Stimulated activated CD4-positive, alpha-beta T cell treated with anti-CD3 and anti-CD28 coated beads, Interleukin-15, amount 100 ng/mL, for 48 hours (primary cell): ENCODE data around the gene MLLT3.
A peak's percentile ranks its signal among the peaks of the same experiment; 100 is the strongest.
"Not testable (repeated sequence)": the region's sequence is repeated elsewhere in the genome, so short reads cannot be mapped to it uniquely, and the experiment has no call there.

Experiments used
- DNase-seq, 2 donors: peaks; one replicate each; pipeline ENCODE4 v3.0.0-alpha.2; 2020; ENCODE audit warnings: low read depth in 2 of 2

Gene MLLT3

DNA sequence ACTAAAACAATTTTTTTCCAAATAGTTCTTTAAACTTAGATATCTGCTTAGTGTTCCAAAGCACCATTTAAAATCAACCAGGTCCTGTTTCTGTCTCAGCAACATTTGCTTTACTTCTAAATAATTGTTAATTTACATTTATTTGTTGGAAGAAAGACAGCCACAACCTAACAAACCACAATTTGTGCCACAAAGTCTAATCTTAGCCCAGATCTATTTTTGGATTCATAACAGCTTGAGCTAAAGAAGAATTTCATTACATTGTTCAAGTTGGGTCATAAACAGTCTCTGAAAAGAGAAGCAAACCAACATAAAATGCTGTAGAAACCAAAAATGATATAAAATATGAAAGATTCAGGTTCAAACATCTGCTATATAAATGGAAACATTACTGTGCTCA, 24.4 kb downstream of the MLLT3 start:
- DNase-seq = no peak

DNA sequence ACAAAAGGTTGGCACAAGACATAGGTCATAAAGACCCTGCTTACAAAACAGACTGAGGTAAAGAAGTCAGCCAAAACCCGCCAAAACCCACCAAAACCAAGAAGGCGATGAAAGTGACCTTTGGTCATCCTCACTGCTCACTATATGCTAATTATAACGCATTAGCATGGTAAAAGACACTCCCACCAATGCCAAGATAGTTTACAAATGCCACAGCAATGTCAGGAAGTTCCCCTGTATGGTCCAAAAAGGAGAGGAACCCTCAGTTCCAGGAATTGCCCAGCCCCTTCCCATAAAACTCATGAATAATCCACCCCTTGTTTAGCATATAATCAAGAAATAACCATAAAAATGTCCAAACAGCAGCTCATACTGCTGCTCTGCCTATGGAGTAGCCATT, 27.7 kb downstream of the MLLT3 start:
- DNase-seq = no peak

DNA sequence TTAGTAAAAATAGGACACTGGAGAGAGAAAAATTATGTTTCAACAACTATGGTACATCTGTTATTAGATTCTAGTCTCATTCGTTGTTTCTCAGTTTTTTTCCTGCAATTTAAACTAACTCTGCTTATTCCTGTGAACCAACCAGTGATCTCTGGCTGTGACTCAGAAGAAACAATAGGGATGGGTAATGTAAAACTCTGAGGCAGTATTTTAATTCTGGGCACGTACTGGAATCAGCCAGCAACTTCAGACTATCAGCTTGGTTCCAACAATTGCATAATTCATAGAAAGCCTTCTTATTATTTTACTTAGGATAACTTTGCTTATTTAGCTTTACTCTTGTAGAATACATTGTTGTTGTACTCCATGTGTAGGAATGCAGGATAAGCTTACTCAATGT, 28.8 kb downstream of the MLLT3 start:
- DNase-seq = no peak

DNA sequence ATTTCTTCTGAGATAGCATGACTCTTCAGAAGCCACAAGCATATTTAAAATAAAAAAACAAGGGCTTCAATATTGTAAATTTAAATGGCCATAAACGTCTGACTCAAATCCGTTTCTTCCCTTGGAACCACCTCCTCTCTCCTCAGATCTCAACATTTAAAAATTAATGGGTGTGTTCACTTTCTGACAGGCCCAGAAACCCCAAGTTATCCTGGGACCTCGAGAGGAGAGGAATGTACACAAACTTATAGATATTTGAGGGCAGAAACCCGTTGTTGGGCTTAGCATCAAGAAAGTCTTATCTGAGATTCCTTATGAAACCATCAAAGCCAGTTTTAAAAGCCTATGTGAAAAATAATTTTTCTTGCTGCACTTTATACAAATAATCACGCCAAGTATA, 29.2 kb downstream of the MLLT3 start:
- DNase-seq = no peak

DNA sequence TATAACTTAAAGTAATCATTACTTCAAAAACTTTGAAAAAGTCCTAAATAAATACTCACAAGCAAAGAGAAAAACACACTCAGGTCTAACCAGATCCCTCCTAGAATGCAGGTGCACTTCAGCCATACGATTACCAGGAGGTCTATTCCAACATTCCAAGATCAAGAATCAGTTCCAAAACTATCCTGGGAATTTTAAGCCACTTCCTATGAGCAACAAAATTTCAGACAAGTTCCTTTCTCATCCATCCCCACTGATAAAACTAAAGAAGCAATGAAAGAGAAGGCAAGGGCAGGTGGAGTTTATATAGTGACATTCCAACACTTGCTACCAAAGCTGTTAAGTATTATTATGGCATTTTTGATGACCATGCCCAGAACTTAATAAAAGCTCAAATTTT, 29.6 kb downstream of the MLLT3 start:
- DNase-seq = no peak

DNA sequence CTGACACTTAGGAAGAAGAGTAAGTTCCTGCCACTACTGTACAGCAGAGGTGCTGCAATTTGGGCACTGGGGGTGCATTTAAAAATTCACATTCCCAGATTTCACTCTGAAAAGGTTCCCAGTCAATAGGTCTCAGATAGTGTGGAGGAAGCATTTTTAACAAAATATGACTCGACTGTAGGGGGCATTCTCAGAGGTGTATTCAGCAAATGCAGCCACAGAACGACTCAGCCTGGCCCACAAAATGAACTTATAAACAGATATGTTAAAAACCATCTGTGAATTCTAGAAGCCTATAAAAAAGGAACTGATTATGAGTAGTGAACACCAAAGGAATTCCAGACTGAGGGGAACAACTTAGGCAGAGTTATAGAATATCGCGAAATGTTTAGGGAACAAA, 31.1 kb downstream of the MLLT3 start:
- no peak for DNase-seq

DNA sequence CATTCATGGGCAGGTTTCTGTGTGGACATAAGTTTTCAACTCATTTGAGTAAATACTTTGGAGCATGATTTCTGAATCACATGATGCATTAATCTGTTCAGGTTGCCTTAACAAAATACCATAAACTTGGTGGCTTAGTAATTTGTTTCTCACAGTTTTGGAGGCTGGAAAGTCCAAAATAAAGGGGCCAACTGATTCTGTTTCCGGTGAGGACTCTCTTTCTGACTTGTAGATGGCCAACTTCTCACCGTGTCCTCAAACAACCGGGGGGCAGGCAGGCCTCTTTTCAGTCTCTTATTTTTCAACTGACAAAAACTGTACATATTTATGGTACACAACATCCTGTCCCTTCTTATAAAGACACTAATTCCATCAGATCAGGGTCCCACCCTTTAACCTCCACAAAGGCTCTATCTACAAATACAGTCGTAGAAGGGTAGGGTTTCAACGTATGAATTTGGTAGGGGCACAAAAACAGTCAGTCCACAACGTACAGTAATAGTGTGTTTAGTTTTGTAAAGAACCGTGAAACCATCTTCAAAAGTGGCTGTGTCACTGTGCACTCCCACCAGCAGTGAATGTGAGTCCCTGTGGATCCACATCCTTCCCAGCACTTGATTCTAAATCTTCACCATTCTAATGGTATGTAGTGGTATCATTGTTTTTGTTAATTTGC, 37.2 kb downstream of the MLLT3 start:
- no peak for DNase-seq

DNA sequence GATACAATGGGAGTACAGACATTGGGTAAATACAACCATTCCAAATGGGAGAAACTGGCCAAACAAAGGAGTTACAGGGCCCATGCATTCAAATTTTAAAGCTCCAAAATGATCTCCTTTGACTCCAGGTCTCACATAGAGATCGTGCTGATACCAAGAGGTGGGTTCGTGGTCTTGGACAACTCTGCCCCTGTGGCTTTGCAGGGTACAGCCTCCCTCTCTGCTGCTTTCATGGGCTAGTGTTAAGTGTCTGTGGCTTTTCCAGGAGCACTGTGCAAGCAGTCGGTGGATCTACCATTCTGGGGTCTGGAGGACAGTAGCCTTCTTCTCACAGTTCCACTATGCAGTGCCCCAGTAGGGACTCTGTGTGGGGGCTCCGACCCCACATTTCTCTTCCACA, 39.2 kb downstream of the MLLT3 start:
- DNase-seq = not testable (repeated sequence)

DNA sequence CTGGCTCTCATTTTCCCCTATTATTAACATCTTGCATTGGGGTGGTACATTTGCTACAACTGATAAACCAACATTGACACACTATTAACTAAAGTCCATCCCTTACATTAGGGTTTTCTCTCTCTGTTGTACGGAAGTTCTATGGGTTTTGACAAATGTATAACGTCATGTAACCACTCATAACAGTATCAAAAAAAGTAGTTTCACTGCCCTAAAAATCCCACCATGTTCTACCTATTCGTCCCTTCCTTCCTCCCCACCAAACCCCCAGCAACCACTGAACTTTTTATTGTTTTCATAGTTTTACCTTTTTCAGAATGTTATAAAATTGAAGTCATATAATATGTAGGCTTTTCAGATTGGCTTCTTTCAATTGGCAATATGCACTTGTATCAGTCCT, 40.1 kb downstream of the MLLT3 start:
- no peak for DNase-seq

DNA sequence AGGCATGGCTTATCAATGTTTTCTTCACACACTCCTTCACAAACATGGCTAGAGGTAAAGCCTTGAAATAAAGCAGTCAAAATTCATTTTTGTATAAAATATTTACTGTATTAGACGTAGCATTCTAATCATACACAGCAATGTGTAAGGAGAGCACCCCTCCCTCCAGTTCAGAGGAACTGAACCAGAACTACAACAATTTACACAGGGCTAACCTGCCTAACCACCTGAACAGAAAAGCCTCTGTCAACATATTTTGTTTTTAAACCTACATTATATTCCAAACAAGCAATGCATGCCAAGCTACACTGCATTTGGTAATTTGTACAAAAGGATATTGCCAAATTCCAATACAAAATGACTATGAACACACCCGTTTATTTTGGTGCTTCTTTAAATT, 41.6 kb downstream of the MLLT3 start:
- DNase-seq = no peak

DNA sequence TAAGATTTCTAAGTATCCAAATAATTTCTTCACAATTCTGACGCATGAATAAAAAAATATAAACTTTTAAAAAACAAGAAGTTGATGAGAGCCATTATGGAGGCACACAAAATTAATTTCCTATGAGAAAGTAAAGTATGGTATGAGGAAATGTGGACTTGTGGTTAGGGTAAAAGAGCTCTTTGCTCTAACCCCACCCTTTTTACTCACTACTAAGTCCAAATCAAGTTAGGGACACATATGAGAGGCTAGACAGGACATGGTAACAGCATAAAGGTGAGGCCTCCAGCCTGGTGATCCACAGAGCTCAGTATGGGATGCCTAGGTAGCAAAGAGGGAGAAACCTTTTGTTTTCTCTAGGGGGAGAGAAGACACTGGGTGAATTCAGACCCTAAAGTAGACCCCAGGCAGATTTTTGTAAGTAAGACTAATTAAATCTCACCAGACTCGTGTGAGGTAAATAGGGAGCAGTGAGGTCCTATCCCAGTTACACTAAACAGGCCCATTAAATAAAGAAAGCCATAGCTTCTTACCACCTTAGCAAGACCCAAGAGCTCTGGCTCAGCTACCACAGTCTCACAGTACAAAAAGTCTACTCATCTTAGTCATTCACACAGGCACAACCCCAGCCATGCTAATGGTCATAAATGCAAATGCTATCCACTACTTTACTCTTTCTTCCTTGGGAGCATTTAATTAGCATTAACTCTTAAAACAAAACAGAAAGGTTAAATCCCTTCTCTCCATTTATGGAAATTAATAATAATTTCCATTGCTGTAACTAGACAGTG, 42.6 kb downstream of the MLLT3 start:
- no peak for DNase-seq

DNA sequence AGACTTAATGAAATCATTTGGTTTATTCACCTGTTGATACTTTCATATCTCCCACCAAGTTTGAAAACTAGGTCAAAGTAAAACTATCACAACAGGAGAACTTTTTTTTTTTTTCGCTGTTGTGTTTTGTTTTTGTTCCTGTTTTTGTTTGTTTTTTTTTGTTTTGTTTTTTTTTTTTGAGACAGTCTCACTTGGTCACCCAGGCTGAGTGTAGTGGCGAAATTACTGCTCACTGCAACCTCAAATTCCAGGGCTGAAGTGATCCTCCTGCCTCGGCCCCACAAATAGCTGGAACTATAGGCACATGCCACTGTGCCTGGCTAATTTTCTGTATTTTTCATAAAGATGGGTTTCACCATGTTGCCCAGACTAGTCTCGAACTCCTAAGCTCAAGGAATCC, 49.3 kb downstream of the MLLT3 start:
- DNase-seq = no peak

DNA sequence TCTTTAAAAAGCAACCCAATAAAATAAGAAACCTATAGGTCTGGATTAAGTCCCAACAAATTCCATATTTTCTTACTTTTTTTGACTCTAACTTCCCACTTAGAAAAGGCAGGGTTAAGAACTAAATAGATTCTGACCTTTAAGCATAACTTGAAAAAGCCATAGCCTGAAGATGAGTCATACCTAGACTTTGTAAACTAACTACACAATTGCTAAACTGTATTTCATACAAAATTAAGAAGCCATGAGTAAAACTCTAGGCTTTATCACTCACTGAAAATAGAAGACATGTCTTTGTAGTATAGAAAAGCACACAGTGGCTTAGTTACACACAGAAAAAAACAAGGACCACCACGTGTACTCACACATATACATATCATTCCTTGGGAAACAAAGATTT, 51.5 kb downstream of the MLLT3 start:
- DNase-seq = no peak

DNA sequence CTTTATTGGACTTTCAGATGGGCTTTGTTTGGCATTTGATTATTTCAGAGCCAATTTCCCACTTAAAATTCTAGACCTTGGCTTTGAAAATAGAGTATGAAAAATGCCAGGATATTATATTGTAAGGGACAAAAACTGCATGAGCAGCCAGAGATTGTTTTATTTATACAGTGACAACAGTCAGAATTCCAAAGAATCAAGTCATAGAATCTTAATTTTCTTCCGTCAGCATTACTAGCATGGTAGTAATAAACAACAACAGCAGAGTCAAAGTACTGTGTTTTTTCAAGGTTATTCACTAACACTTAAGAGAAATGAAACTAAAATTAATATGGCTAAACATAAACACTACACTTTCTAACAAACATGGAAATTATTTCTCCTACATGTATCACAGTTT, 52.2 kb downstream of the MLLT3 start:
- no peak for DNase-seq

DNA sequence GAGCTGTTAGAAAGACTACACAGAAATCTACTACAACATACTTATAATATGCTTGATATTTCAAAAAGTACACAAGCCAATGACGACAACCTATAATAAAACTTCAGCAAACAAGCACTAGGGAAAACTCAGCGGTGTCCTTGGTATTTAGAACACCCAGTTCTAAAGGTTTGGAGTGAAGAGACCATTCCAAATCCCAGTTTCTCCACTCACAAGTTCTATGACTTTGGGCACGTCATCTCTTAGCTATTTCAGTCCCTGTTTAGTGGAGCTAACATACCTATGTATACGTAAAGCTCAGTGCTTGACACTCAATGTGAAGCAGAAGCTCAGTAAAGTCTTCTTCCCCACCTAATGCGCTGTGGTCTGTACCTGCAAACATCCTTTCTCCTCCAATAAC, 52.8 kb downstream of the MLLT3 start:
- DNase-seq = no peak

DNA sequence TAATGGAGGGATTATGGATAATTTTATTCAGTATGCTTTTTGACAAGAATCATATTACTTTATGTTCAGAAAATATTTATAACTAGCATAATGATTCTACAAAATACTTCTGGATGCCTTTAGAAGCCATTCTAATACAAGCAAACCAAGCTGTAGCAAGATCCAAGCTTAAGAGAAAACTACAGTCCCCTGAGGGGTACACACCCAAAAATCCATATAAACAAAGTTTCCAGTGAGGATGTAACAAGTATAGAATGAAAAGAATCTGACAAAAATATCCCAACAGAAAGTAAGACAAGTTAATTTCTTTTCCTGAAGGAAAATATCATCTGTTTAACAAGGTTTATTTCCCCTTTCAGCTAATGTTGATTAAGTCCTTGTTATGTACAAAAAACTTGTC, 53.9 kb downstream of the MLLT3 start:
- no peak for DNase-seq

DNA sequence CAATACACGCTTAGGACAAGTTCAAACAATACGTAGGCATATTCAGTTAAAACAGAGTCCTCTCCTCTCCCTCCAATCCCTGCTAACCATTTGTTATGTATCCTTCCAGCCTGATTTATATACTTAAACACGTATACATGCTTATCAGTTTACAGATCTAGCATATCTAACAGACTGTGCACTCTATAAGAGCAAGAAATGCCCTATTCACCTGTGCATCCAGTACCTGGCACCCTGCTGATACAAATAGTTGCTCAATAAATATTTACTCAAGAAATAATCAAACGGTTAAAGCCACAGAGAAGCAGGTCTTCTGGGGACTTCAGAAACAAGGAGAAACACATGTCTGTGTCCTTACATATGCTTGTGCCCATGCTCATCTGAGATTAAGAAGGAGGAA, 55.9 kb downstream of the MLLT3 start:
- DNase-seq = no peak

DNA sequence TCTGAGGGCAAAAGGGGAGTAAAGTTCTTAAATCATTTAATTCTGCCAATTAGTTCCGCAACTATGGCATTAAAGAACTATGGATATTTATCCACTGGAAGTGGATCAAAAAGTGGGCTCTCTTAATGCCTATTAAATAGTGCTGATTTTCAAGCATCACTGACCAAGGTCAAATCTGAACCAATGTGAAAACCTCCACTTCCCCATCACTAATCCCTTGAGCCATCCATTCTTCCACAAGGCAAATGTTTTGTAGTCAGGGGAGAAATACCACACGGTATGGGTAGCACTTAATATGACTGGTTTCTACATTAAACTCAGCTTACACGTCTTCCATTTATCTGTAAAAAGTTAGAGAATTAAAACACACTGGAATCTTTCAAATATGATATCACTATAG, 57.6 kb downstream of the MLLT3 start:
- DNase-seq = no peak

DNA sequence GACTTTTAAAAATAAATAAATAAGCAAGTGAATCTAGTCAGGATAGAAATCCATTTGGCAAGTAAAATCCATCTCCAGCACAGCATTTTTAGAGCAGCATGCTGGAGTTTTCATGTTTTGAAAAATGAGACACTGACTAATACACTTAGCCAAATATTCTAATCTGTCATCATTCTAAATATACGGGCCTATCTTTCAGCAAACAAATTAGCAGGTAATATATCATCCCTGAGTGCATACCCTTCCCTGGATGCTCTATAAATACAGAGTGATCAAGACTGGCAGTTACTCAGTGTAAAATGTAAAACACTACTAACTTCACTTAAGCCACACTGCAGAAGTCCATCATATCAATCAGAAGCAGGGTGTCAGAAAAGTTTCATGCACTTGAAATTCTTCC, 58.4 kb downstream of the MLLT3 start:
- no peak for DNase-seq

DNA sequence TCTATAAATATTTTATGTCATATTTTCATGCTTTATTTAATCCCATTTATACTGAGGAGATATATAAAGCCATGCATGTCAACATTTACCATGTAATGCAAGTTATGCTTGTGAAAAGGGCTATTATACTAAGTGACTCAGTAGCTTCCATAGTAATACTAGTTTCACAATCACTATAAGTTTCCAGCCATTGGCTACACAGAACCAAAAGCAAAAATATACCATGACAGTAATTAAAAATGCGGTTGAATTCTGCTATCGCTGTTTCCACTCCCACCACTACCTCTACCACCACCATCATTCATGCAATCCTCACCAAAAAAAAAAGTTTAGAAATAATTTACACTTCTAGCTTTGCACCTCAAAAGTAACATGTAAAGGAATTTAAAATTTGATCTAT, 60.2 kb downstream of the MLLT3 start:
- no peak for DNase-seq

DNA sequence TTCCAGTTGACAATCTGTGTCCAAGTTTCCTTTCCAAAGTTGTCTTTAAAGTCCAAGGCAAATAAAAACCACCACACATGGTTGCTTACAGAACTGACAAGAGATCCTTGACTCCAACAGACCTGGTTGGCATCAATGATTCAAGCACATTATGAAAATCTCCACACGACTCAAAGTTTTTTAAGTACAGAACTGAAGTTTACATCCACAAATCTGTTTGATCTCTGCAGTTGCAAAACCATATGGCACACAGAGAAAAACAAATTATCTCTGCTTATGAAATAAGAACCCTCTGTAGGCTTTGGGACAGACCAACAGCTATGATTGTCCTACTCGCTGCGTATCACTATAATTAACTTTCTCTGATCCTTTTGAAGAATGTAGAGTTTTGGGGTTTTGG, 60.8 kb downstream of the MLLT3 start:
- DNase-seq = no peak

DNA sequence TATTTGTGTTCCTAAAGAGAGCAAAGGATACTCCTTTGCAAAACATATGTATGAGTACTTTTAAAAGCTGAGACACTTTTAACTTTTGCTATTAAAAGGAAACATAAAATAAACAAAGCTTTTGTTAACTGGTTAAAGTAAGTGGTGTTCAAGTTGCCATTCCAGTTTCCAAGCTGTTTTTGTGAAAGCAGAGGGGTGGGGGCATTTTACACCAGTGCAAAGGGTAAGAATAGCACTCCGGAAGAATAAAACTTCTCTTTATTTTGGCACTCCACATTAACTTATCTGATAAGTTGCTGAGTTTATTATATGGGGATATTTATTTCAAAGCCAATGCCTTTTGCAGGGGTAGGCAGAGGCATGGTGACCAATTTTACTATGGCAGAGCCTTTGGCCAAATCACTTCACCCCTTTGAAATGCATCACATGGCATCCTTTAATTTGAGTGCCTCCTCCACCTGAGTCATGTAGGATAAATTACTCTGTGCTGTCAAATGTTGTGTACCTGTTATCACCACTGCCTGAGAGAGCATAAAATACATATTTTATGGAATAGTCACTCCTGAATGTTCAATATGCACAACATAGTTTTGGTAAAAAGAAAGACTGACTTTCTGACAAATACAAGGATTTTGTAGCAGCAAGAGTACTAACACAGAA, 62.9 kb downstream of the MLLT3 start:
- no peak for DNase-seq

DNA sequence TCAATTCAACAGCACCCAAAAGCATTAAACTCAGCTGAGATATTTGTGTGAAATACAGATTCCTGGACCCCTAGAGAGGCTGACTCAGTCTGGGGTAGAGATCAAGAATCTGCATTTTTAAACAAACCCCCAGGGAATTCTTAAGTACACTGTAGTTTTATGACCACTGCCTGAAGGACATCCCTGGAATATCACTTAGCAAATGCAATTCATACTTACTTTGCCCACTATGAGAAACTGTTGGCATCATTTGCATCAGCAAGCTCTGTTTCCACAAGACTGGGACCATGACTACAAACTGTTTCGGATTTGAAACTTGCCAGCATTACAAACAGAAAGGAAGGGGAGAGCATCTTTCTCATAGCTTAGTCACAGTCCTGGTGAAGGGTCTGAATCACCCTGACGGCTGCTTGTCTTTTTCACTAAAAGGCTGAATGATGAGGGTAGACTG, 63.7 kb downstream of the MLLT3 start:
- DNase-seq = peak; percentile 11 to 22
